VCaP (cell line): Measurements from ENCODE around the gene RNLS.

Experiments
- H3K27ac ChIP-seq: fragments of 450-650 bp; 2 replicates; pipeline ENCODE4 v1.5.1; 2017
- CTCF ChIP-seq: fragments of 450-650 bp; conservative IDR thresholded peaks from 2 replicates; pipeline ENCODE4 v1.5.1; 2017; ENCODE audit warnings: mild to moderate bottlenecking, moderate library complexity

The RNLS gene

DNA sequence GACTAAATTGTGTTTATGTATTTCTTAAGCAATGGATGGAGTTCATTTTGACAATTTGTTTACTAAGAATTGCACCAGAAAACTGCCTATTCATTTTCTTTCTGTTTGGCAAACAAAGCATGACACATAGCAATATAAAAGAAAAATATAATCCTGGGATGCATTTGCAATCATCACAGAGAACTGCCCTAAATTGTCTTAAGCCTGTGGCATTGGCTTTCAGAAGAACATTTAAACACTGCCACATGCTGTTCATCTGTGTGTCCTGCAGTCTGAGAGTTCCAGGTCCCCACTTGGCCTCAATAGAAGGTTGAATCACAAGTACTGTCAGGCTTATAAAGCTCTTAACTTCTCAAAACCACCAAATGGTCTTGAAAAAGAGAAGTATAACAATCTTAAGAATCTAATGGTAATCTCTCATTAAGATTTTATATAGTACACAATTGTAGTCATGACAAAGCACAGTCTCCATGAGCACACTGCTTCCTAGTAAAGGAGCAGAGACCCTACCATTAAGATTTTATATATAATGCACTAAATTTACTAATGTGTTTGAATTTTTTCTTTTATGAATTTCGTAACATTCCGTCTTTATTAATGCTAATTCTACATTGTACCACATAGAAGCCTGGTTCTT lies 29.9 kb downstream of the RNLS start:
- peak overlapping the region; percentile 34; the same call in 1 of the 2 replicates for H3K27ac ChIP-seq
- TF ChIP-seq CTCF, result peak; percentile 87

GRCh38 chr10:88551246-88551645 lies 31.9 kb downstream of the RNLS start:
- H3K27ac ChIP-seq, result no peak overlapping the region
- no peak for TF ChIP-seq CTCF

GRCh38 chr10:88546497-88546896 lies 36.6 kb downstream of the RNLS start:
- TF ChIP-seq CTCF, result no peak

DNA sequence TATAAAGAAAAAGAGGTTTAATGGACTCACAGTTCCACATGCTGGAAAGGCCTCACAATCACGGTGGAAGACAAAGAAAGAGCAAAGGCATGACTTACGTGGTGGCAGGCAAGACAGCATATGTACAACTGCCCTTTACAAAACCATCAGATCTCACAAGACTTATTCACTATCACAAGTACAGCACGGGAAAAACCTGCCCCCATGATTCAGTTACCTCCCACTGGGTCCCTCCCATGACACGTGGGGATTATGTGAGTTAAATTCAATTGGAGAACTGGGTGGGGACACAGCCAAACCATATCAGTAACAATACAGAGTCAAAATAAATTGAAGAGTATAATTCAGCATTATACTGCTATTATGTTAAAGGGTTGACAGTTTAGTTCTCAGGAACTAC lies 37.8 kb downstream of the RNLS start:
- H3K27ac ChIP-seq, result no peak overlapping the region
- TF ChIP-seq CTCF, result no peak

More at GRCh38 chr10:88546497-88546896, 36.6 kb downstream of the RNLS start:
- no peak overlapping the region for H3K27ac ChIP-seq

- H3K27ac ChIP-seq, result peak overlapping the region; percentile 83; the same call in 1 of the 2 replicates
- no peak for TF ChIP-seq CTCF
These were observed 38.8 kb downstream of the RNLS start for GRCh38 chr10:88544140-88544870.

- TF ChIP-seq CTCF, result no peak
- H3K27ac ChIP-seq, result peak overlapping the region; percentile 83
These were observed 40.6 kb downstream of the RNLS start for GRCh38 chr10:88542522-88542921.

GRCh38 chr10:88541116-88541626 lies 41.9 kb downstream of the RNLS start:
- no peak for TF ChIP-seq CTCF
- peak overlapping the region; percentile 83 for H3K27ac ChIP-seq
